Measurements from ENCODE around the gene UGT1A10. TPM values are rescaled to one million over a fixed set of nuclear protein-coding genes. Genes with fewer than 3 reads are reported as not detected.

Gene UGT1A10
- polyA plus RNA-seq, 1 experiment: not detected

DNA sequence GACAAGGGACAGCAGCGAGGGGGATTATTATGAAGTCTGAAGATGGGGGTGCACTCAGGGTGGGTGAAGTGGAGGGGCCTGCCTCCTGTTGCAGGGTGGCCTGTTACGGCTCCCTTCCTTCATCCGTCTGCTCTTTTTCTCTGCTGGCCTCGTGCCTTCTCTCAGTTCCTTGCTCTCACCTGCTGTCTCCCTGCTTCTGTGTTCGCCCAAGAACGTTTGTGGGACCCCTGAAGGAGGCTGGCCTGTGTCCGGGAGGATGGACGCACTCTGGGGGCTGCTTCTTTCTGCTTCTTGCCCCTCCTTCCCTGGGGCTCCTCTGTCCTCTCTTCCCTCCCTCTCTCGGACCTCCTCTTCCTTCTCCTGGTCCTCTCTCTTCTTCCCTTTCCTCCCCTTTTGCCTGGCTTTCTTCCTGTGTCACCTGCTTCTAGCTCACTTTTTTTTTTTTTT is 155.7 kb downstream of the UGT1A10 start:
- DNase-seq (ENCODE audit: low read depth): no peak
- TF ChIP-seq, protein P1, sequence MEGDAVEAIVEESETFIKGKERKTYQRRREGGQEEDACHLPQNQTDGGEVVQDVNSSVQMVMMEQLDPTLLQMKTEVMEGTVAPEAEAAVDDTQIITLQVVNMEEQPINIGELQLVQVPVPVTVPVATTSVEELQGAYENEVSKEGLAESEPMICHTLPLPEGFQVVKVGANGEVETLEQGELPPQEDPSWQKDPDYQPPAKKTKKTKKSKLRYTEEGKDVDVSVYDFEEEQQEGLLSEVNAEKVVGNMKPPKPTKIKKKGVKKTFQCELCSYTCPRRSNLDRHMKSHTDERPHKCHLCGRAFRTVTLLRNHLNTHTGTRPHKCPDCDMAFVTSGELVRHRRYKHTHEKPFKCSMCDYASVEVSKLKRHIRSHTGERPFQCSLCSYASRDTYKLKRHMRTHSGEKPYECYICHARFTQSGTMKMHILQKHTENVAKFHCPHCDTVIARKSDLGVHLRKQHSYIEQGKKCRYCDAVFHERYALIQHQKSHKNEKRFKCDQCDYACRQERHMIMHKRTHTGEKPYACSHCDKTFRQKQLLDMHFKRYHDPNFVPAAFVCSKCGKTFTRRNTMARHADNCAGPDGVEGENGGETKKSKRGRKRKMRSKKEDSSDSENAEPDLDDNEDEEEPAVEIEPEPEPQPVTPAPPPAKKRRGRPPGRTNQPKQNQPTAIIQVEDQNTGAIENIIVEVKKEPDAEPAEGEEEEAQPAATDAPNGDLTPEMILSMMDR (IDR thresholded peaks at IDR 0.05; ENCODE audit: insufficient read depth, low read depth, low read length): no peak
- CTCF ChIA-PET: no interaction called here
- no peak overlapping the region for H3K4me3 ChIP-seq (ENCODE audit: low read depth, low read length)
- POLR2A ChIA-PET: no interaction called here
- H3K36me3 ChIP-seq (ENCODE audit: control insufficient read depth, insufficient read depth, low read length): no peaks in the 10 kb centered on the region
- no peaks in the 10 kb centered on the region for H3K27me3 ChIP-seq (ENCODE audit: control insufficient read depth, insufficient read depth, low read length)

DNA sequence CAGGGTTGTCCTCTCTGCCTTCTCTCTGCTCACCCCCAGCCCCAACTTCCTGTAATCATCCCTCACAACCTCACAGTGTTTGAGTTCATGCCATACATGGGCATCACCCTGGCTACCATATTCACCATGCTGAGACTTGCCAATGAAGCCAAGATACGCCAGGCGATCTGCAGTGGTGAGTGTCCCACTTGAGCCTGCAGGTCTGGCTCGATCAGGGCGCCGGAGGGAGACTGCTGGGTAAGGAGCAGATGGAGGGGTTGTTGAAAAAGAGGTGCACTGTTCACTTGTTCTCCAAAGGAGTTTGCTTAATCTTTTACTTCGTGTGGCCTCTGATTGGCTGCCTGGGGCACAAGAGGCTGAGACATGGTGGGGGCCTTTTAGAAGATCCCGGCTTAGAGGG is 156.5 kb downstream of the UGT1A10 start:
- CTCF ChIA-PET: no interaction called here
- Histone ChIP-seq H3K36me3 (ENCODE audit: control insufficient read depth, insufficient read depth, low read length) (no peaks in the 10 kb centered on the region), H3K4me3 (ENCODE audit: low read depth, low read length) (no peak overlapping the region), H3K27me3 (ENCODE audit: control insufficient read depth, insufficient read depth, low read length) (no peaks in the 10 kb centered on the region)
- TF ChIP-seq, protein P1 (IDR thresholded peaks at IDR 0.05; ENCODE audit: insufficient read depth, low read depth, low read length): no peak
- POLR2A ChIA-PET: no interaction called here
- no peak for DNase-seq (ENCODE audit: low read depth)

DNA sequence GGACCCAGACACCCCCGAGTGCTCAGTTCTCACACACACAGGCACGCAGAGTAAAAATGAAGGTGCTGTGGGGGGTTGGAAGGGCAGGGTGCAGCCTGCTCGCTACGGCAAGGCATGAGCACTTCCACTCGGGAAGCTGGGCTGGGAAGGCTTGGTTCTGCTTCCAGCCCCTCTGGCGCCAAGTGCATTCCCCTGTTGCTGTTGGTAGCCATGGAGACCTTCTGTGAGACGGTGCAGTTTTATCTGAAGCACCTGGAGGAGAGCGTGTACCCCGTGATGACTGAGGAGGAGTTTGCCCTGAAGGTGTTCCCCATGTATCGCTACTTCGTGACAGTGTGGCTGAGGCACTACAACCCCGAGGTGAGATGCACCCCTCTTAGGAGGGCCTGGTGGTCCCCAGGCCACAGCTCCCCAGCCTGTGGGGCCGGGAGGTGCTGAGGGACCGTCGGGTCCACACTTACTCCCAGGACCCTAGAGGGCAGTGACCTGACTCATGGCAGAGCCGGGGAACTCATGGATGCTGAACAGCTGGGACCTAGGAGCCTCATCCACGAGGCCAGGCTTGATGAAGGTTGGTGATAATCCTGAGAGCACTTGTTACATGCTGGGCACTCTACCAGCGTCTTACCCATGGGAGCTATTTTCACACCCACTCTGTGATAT is 157.3 kb downstream of the UGT1A10 start:
- TF ChIP-seq, protein P1 (IDR thresholded peaks at IDR 0.05; ENCODE audit: insufficient read depth, low read depth, low read length): no peak
- CTCF ChIA-PET: no interaction called here
- no peaks in the 10 kb centered on the region for H3K27me3 ChIP-seq (ENCODE audit: control insufficient read depth, insufficient read depth, low read length)
- POLR2A ChIA-PET: no interaction called here
- no peak overlapping the region for H3K4me3 ChIP-seq (ENCODE audit: low read depth, low read length)
- H3K36me3 ChIP-seq (ENCODE audit: control insufficient read depth, insufficient read depth, low read length): no peaks in the 10 kb centered on the region
- DNase-seq (ENCODE audit: low read depth): no peak

DNA sequence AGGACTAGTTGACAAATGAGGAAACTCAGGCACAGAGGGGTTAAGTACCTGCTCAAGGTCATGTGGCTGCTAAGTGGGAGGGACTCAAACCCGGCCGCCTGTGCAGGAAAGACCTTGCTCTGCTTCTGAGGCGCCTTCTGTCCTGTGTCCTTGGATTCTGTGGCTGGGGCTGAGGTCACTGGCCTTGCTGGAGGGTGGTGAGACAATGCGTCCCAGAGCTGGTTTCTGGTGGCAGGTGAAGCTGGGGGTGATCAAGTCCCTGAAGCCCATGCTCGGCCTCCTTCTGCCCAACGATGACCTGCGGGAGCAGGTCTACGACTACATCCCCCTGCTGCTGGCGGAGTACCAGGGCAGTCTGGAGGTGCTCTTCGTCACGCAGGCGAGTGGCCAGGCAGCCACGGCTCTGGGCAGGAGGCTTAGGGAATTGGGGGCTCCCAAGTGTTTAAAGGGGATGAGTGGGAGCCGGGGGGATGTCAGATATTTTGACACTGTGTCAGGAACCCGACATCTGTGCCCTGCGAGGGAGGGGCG is 157.9 kb downstream of the UGT1A10 start:
- ChIA-PET POLR2A (no interaction called here), CTCF (no interaction called here)
- Histone ChIP-seq H3K36me3 (ENCODE audit: control insufficient read depth, insufficient read depth, low read length) (no peaks in the 10 kb centered on the region), H3K4me3 (ENCODE audit: low read depth, low read length) (no peak overlapping the region), H3K27me3 (ENCODE audit: control insufficient read depth, insufficient read depth, low read length) (no peaks in the 10 kb centered on the region)
- DNase-seq (ENCODE audit: low read depth): no peak
- TF ChIP-seq, protein P1 (IDR thresholded peaks at IDR 0.05; ENCODE audit: insufficient read depth, low read depth, low read length): no peak

DNA sequence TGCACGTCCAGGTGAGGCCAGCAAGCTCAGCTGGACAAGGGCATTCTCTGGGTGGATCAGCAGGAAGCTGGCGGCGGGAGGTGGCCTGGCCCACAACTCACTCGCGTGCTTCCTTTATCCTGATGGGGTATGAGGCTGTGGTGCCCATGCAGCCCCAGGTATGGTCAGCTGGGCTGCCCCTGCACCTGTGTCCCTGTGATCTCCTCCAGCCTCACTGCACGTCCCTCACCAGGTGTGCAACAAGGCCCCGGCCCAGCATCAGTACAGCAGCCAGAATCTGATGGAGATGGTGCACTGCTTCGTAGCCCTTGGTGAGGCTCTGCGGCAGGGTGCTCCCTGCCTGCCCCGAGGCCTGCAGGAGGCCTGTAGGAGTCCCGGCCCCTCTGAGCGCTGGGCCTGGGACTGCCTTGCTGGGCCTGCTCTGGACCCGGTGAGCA is 159.5 kb downstream of the UGT1A10 start:
- POLR2A ChIA-PET: no interaction called here
- no peak overlapping the region for H3K4me3 ChIP-seq (ENCODE audit: low read depth, low read length)
- no peaks in the 10 kb centered on the region for H3K27me3 ChIP-seq (ENCODE audit: control insufficient read depth, insufficient read depth, low read length)
- DNase-seq (ENCODE audit: low read depth): no peak
- TF ChIP-seq, protein P1 (IDR thresholded peaks at IDR 0.05; ENCODE audit: insufficient read depth, low read depth, low read length): no peak
- H3K36me3 ChIP-seq (ENCODE audit: control insufficient read depth, insufficient read depth, low read length): no peaks in the 10 kb centered on the region
- CTCF ChIA-PET: no interaction called here

Measured in BJ (cell line).